Testis (tissue), 3 donors: Measurements from ENCODE around the gene DDC. TPM values are rescaled to one million over a fixed set of nuclear protein-coding genes. Genes with fewer than 3 reads are reported as not detected.

ENCODE experiments used
- DNase-seq: peaks from one replicate; pipeline ENCODE4 v3.0.0-alpha.2; 2019
- H3K27ac ChIP-seq, 2 donors: fragments of 200-600 bp; sonication (generic); one replicate each; pipeline ENCODE4 v1.5.1; 2019
- H3K27me3 ChIP-seq: fragments of 200-600 bp; sonication (generic); one replicate; pipeline ENCODE4 v1.5.1; 2019
- H3K36me3 ChIP-seq: fragments of 200-600 bp; sonication (generic); one replicate; pipeline ENCODE4 v1.5.1; 2017; ENCODE audit warnings: low read depth; ENCODE audit errors: missing control alignments
- H3K4me1 ChIP-seq: fragments of 200-600 bp; sonication (generic); one replicate; pipeline ENCODE4 v1.5.1; 2019
- H3K4me3 ChIP-seq, 2 donors: fragments of 200-600 bp; sonication (generic); one replicate each; pipeline ENCODE4 v1.5.1; 2017 to 2019
- H3K9me3 ChIP-seq: fragments of 200-600 bp; sonication (generic); one replicate; pipeline ENCODE4 v1.5.1; 2017
- CTCF ChIP-seq, 3 experiments: fragments of 450-650 bp in 2 of 3; fragments of 200-600 bp in 1 of 3; sonication (generic) in 1 of 3; IDR thresholded peaks; one replicate each; pipeline ENCODE4 v1.5.1; 2016 to 2019; ENCODE audit warnings: antibody characterized with exemption in 3 of 3, mild to moderate bottlenecking in 2 of 3, moderate library complexity in 1 of 3
- POLR2A ChIP-seq: fragments of 450-650 bp; IDR thresholded peaks from one replicate; pipeline ENCODE4 v1.6.1; 2017; ENCODE audit warnings: antibody characterized with exemption, mild to moderate bottlenecking, moderate library complexity
- WGBS, 2 donors: methylation state at CpG; one replicate each; pipeline ENCODE4 v1.1.5; 2018; 5-methylcytosine and 5-hydroxymethylcytosine counted together
- intact Hi-C: fragments of 100-400 bp; cut with DNase I; formaldehyde crosslinking; loops from one replicate; pipeline ENCODE4 v1.15.1; 2023; ENCODE audit warnings: low total_unique reads
- polyA plus RNA-seq: library from polyadenylated mRNA; stranded (reverse); fragments of 350-450 nt; fragmentation: Illumina TruSeq; extraction: RNeasy Lipid Tissue Mini Kit (QIAGEN cat#74804); gene quantifications from one replicate; pipeline ENCODE4 v1.2.3, GENCODE V29; 2014; ENCODE audit warnings: low read depth, low replicate concordance; ENCODE audit not compliant: insufficient read depth
- total RNA-seq, 2 donors: library from RNA; depleted of rRNA; stranded (reverse); fragments of >200 nt; gene quantifications; one replicate each; pipeline ENCODE4 v1.2.3, GENCODE V29; 2016

The DDC gene
- total and polyA plus RNA-seq, 3 donors from 2014 or later = 1.2 to 4.1 (median 3.3) TPM

DNA sequence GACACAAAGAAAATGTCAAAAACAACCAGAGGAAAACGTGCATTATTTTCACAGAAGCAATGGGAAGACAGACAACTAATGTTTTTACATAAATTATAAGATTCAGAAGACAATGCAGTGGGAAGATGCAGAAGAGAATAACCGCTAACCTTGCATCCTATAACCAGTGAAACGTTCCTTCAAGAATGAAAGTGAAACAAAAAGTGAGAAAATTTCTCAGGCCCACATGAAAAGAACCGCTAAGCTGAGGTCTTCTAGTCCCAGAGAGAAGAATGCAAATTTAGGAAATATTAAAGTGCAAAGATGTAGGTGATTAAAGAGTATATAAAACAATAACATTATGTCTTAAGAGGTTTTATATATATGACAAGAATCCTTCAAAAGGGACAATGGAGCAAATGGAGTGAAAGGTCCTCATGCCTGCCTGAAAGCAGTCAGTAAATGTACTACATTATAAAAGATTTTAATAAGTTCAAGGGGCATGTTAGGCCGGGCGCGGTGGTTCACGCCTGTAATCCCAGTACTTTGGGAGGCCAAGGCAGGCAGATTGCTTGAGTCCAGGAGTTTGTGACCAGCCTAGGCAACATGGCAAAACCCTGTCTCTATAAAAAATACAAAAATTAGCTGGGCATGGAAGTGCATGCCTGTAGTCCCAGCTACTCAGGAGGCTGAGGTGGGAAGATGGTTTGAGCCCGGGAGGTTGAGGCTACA is 43.1 kb upstream of the DDC start:
- 84 to 86% methylated on average over 9 of the region's 9 CpGs for WGBS, 2 donors
- no peak for DNase-seq
- no peaks in the 10 kb centered on the region for H3K4me1 ChIP-seq
- H3K9me3 ChIP-seq = no peaks in the 10 kb centered on the region
- H3K27ac ChIP-seq = no peak overlapping the region
- no peaks in the 10 kb centered on the region for H3K36me3 ChIP-seq
- no peak overlapping the region for H3K4me3 ChIP-seq
- intact Hi-C loops = no loop called here
- TF ChIP-seq CTCF (IDR thresholded peaks at IDR 0.05) (no peak), POLR2A (no peak)
- H3K27me3 ChIP-seq = no peaks in the 10 kb centered on the region

GRCh38 chr7:50607524-50608125 is 42.4 kb upstream of the DDC start:
- no peak for DNase-seq
- no peaks in the 10 kb centered on the region for H3K4me1 ChIP-seq
- H3K9me3 ChIP-seq = no peaks in the 10 kb centered on the region
- no peak overlapping the region for H3K27ac ChIP-seq
- H3K27me3 ChIP-seq = no peaks in the 10 kb centered on the region
- no peak overlapping the region for H3K4me3 ChIP-seq
- WGBS, 2 donors = 91 to 93% methylated on average over 6 of the region's 6 CpGs
- H3K36me3 ChIP-seq = no peaks in the 10 kb centered on the region
- no peak for TF ChIP-seq POLR2A
- no peak for TF ChIP-seq CTCF (IDR thresholded peaks at IDR 0.05)
- intact Hi-C loops = no loop called here

- H3K36me3 ChIP-seq = no peaks in the 10 kb centered on the region
- intact Hi-C loops = no loop called here
- TF ChIP-seq POLR2A (no peak), CTCF (IDR thresholded peaks at IDR 0.05) (no peak)
Measured at GRCh38 chr7:50605059-50605458, 39.9 kb upstream of the DDC start.

GRCh38 chr7:50603287-50603686 is 38.1 kb upstream of the DDC start:
- Histone ChIP-seq H3K4me1 (no peaks in the 10 kb centered on the region), H3K27ac (no peak overlapping the region), H3K9me3 (no peaks in the 10 kb centered on the region), H3K27me3 (no peaks in the 10 kb centered on the region), H3K4me3 (no peak overlapping the region), H3K36me3 (no peaks in the 10 kb centered on the region)
- intact Hi-C loops = no loop called here
- no peak for TF ChIP-seq CTCF (IDR thresholded peaks at IDR 0.05)
- TF ChIP-seq POLR2A = no peak
- no peak for DNase-seq
- 88 to 92% methylated on average over 7 of the region's 7 CpGs for WGBS, 2 donors

More at GRCh38 chr7:50605059-50605458, 39.9 kb upstream of the DDC start:
- Histone ChIP-seq H3K4me3 (no peak overlapping the region), H3K27me3 (no peaks in the 10 kb centered on the region), H3K27ac (no peak overlapping the region), H3K4me1 (no peaks in the 10 kb centered on the region), H3K9me3 (no peaks in the 10 kb centered on the region)
- DNase-seq = no peak
- WGBS, 2 donors = 94 to 95% methylated on average over 10 to 13 of the region's 13 CpGs

- intact Hi-C loops = no loop called here
- H3K27ac ChIP-seq = no peak overlapping the region
- H3K27me3 ChIP-seq = no peaks in the 10 kb centered on the region
- 92 to 95% methylated on average over 12 of the region's 12 CpGs for WGBS, 2 donors
- no peaks in the 10 kb centered on the region for H3K36me3 ChIP-seq
- DNase-seq = no peak
- no peak overlapping the region for H3K4me3 ChIP-seq
- peaks cover 6% of the 10 kb centered on the region for H3K4me1 ChIP-seq
- H3K9me3 ChIP-seq = no peaks in the 10 kb centered on the region
- TF ChIP-seq POLR2A (no peak), CTCF (IDR thresholded peaks at IDR 0.05) (no peak)
Measured at GRCh38 chr7:50599385-50599784, 34.2 kb upstream of the DDC start.
